ENCODE measurements around the gene TM4SF1.

TM4SF1 gene, protein sequence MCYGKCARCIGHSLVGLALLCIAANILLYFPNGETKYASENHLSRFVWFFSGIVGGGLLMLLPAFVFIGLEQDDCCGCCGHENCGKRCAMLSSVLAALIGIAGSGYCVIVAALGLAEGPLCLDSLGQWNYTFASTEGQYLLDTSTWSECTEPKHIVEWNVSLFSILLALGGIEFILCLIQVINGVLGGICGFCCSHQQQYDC

GRCh38 chr3:149377408-149378364 lies at the start of gene TM4SF1:
TSS of gene TM4SF1 (minus strand) at chr3:149377649. CDS start at chr3:149377547, 102 bp downstream.
- TF ChIP-seq CTCF (IDR thresholded peaks at IDR 0.05; ENCODE audit: control extremely low read depth, extremely low read depth, low read depth, missing control alignments): no peak
- POLR2A ChIA-PET: no interaction called here
- no peak for DNase-seq (ENCODE audit: extremely low spot score)
- CTCF ChIA-PET: no interaction called here

DNA sequence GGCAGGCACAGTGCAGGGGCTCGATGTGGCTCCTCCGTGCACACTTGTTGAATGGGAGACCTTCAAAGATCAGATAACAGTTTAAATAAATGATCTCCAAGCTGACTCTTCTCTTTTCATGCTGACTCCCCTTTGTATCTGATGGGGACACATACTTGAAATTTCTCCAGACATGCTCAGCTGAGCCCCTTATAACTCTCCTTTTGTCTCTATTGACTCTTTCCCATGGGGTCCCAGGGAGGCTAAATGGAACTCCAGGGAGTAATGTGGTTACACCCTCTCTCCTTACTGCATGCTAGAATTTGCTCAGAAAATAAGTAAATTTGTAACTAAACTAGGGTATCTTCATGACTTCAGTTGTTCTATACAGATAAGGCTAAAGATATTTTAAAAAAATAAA lies 48.9 kb upstream of the TM4SF1 start:
- ChIA-PET CTCF (no interaction called here), POLR2A (no interaction called here)
- TF ChIP-seq CTCF (IDR thresholded peaks at IDR 0.05; ENCODE audit: control extremely low read depth, extremely low read depth, low read depth, missing control alignments): no peak
- DNase-seq (ENCODE audit: extremely low spot score): no peak

DNA sequence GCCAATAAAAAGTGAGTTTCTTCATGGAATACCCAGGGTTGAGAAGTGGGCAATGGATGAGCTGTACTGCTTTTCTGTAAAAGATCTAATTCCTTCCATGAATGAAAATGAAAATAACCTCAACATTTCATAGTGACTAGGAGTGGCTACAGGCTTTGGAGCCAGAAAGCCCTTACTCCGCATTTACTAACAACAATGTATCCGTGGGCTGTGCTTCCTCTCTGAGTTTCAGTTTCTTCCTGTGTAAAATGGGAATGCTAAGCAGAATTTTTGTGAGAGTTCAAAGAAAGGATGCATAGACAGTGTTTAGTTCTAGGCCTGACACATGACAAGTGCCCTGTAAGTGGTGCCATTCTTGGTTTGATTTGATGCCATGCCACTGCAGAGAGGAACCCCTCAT lies 47.5 kb upstream of the TM4SF1 start:
- DNase-seq (ENCODE audit: extremely low spot score): no peak
- no peak for TF ChIP-seq CTCF (IDR thresholded peaks at IDR 0.05; ENCODE audit: control extremely low read depth, extremely low read depth, low read depth, missing control alignments)
- CTCF ChIA-PET: interaction anchor here (1.3 kb wide), 1 partner anchor 32 kb away, joined by 3 read pairs; no protein-coding TSS in a partner anchor
- POLR2A ChIA-PET: no interaction called here

DNA sequence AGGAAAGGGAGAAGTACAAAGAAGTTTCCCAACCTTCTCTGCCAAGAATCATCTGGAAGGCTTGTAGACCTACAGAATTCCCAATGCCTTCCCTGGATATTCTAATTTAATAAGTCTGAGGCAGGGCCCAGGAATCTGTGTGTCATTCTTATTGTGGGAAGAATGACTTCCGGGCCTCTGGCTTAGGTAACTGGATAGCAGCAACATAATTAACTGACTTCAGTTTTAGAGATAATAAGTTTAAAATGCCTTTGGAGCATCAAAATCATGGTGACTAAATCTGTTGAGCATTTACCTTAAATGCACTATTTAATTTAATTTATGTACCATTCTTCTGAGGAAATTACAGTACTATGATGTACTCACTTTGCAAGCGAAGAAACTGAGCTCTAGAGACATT lies 44.3 kb upstream of the TM4SF1 start:
- CTCF ChIA-PET: interaction anchor here (1.1 kb wide), 1 partner anchor 20 kb away, joined by 3 read pairs; no protein-coding TSS in a partner anchor
- no peak for TF ChIP-seq CTCF (IDR thresholded peaks at IDR 0.05; ENCODE audit: control extremely low read depth, extremely low read depth, low read depth, missing control alignments)
- DNase-seq (ENCODE audit: extremely low spot score): no peak
- POLR2A ChIA-PET: no interaction called here

DNA sequence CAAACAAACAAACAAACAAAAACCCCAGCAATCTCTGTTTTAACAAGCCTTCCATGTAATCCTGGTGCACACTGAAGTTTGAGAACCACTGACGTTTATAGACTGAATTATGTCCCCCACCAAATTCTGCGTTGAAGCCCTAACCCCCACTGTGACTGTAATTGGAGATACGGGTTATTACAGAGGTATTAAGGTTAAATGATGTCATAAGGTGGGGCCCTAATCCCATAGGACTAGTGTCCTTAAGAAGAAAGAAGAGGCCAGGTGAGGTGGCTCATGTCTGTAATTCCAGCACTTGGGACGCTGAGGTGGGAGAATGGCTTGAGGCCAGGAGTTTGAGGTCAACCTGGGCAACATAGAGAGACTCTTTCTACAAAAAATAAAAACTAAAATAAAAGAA lies 42.4 kb upstream of the TM4SF1 start:
- TF ChIP-seq CTCF (IDR thresholded peaks at IDR 0.05; ENCODE audit: control extremely low read depth, extremely low read depth, low read depth, missing control alignments): no peak
- ChIA-PET CTCF (no interaction called here), POLR2A (no interaction called here)
- no peak for DNase-seq (ENCODE audit: extremely low spot score)

GRCh38 chr3:149417727-149418126 lies 40.3 kb upstream of the TM4SF1 start:
- POLR2A ChIA-PET: no interaction called here
- no peak for DNase-seq (ENCODE audit: extremely low spot score)
- CTCF ChIA-PET: no interaction called here
- TF ChIP-seq CTCF (IDR thresholded peaks at IDR 0.05; ENCODE audit: control extremely low read depth, extremely low read depth, low read depth, missing control alignments): no peak

Measured in GM10248 (cell line).